ENCODE data around the gene SEPTIN6.

The SEPTIN6 gene

GRCh38 chrX:119693040-119693995 lies at the start of gene SEPTIN6:
TSS of gene SEPTIN6 (minus strand) at chrX:119693168. CDS start at chrX:119693105, 63 bp downstream.
- peak; percentile 78 to 83 for DNase-seq

- DNase-seq, result no peak
These were observed 45.8 kb upstream of the SEPTIN6 start for GRCh38 chrX:119738742-119739141.

GRCh38 chrX:119736206-119736764 lies 43.3 kb upstream of the SEPTIN6 start:
- no peak for DNase-seq

GRCh38 chrX:119735467-119735866 lies 42.5 kb upstream of the SEPTIN6 start:
- DNase-seq, result no peak

GRCh38 chrX:119734897-119735339 lies 42.0 kb upstream of the SEPTIN6 start:
- DNase-seq, result no peak

GRCh38 chrX:119729408-119730201 lies 36.6 kb upstream of the SEPTIN6 start:
- peak; percentile 57 to 62 for DNase-seq

GRCh38 chrX:119728487-119728886 lies 35.5 kb upstream of the SEPTIN6 start:
- DNase-seq, result no peak

- DNase-seq, result peak; percentile 1 to 4
These were observed 34.1 kb upstream of the SEPTIN6 start for GRCh38 chrX:119726900-119727555.

GRCh38 chrX:119721926-119722325 lies 29.0 kb upstream of the SEPTIN6 start:
- DNase-seq, result no peak

GRCh38 chrX:119721487-119721886 lies 28.5 kb upstream of the SEPTIN6 start:
- DNase-seq, result no peak

- DNase-seq, result no peak
These were observed 16.7 kb upstream of the SEPTIN6 start for GRCh38 chrX:119709630-119710029.

GRCh38 chrX:119708936-119709335 lies 16.0 kb upstream of the SEPTIN6 start:
- no peak for DNase-seq

- DNase-seq, result no peak
These were observed 13.6 kb upstream of the SEPTIN6 start for GRCh38 chrX:119706616-119707015.

GRCh38 chrX:119698845-119699244 lies 5.9 kb upstream of the SEPTIN6 start:
- no peak for DNase-seq

- DNase-seq, result no peak
These were observed 3.4 kb upstream of the SEPTIN6 start for GRCh38 chrX:119696251-119696890.

GRCh38 chrX:119695535-119696050 lies 2.6 kb upstream of the SEPTIN6 start:
- DNase-seq, result no peak

- DNase-seq, result no peak
These were observed 1.9 kb upstream of the SEPTIN6 start for GRCh38 chrX:119694601-119695534.

GRCh38 chrX:119693996-119694451 lies 1.1 kb upstream of the SEPTIN6 start:
- DNase-seq, result no peak

GRCh38 chrX:119692191-119693039 lies 553 bp downstream of the SEPTIN6 start:
- DNase-seq, result peak; percentile 65 to 71

Measured in activated CD4-positive, alpha-beta T cell treated with anti-CD3 and anti-CD28 coated beads, Interleukin-2, amount 50 U/mL, for 48 hours (primary cell).